Esophagus muscularis mucosa (tissue), 4 donors: Measurements from ENCODE around the gene ADGRA3. TPM values are rescaled to one million over a fixed set of nuclear protein-coding genes. Genes with fewer than 3 reads are reported as not detected.

Source experiments
- DNase-seq: peaks from one replicate; pipeline ENCODE4 v3.0.0-alpha.2; 2017; ENCODE audit errors: extremely low spot score
- H3K27ac ChIP-seq, 4 donors: fragments of 200-600 bp; sonication (generic); replicated peaks in 1 of 4; 1 replicate in 3 of 4; 2 replicates in 1 of 4; pipeline ENCODE4 v1.5.1; 2016 to 2019; ENCODE audit warnings: mild to moderate bottlenecking in 1 of 4
- H3K27me3 ChIP-seq, 4 donors: fragments of 200-600 bp; sonication (generic); one replicate each; pipeline versions ENCODE4 v1.5.1 to v1.6.0; 2016 to 2019
- H3K36me3 ChIP-seq, 4 donors: fragments of 200-600 bp; sonication (generic); one replicate each; pipeline ENCODE4 v1.5.1; 2016 to 2019
- H3K4me1 ChIP-seq, 4 donors: fragments of 200-600 bp; sonication (generic); one replicate each; pipeline ENCODE4 v1.5.1; 2016 to 2019
- H3K4me3 ChIP-seq, 4 donors: fragments of 200-600 bp; sonication (generic); 1 replicate in 2 of 4; 2 replicates in 2 of 4; pipeline ENCODE4 v1.5.1; 2016 to 2019; ENCODE audit warnings: mild to moderate bottlenecking in 4 of 4, moderate library complexity in 1 of 4
- H3K9me3 ChIP-seq, 4 donors: fragments of 200-600 bp; sonication (generic); 1 replicate in 3 of 4; 2 replicates in 1 of 4; pipeline ENCODE4 v1.5.1; 2016 to 2019
- CTCF ChIP-seq, 3 experiments: fragments of 200-600 bp in 2 of 3; fragments of 450-650 bp in 1 of 3; sonication (generic) in 2 of 3; IDR thresholded peaks; one replicate each; pipeline ENCODE4 v1.5.1; 2017 to 2019; ENCODE audit warnings: antibody characterized with exemption in 3 of 3, mild to moderate bottlenecking in 2 of 3, moderate library complexity in 1 of 3
- EP300 ChIP-seq: sonication (generic); formaldehyde crosslinking; IDR thresholded peaks from one replicate; pipeline ENCODE4 v1.6.1; 2017; ENCODE audit warnings: antibody characterized with exemption
- POLR2A ChIP-seq: fragments of 450-650 bp; IDR thresholded peaks from one replicate; pipeline ENCODE4 v1.6.1; 2017; ENCODE audit warnings: antibody characterized with exemption, moderate library complexity, mild to moderate bottlenecking, low read depth
- POLR2AphosphoS5 ChIP-seq, 2 donors: sonication (generic); formaldehyde crosslinking; IDR thresholded peaks; one replicate each; pipeline ENCODE4 v1.6.1; 2017; ENCODE audit warnings: antibody characterized with exemption in 2 of 2
- WGBS: methylation state at CpG from one replicate; pipeline ENCODE4 v1.1.5; 2018; 5-methylcytosine and 5-hydroxymethylcytosine counted together
- intact Hi-C: fragments of 100-400 bp; cut with DNase I; formaldehyde crosslinking; loops from one replicate; pipeline ENCODE4 v1.15.1; 2023
- total RNA-seq, 4 donors: library from RNA; depleted of rRNA; stranded (reverse); fragments of >200 nt; gene quantifications; one replicate each; pipeline versions ENCODE4 v1.1.0 to v1.2.1, GENCODE V29; 2016

The ADGRA3 gene
- total RNA-seq, 4 donors from 2014 or later: 24.9 to 41.0 (median 35.3) TPM

- 88% methylated on average over 4 of the region's 4 CpGs for WGBS
- H3K36me3 ChIP-seq: peaks cover 0 to 16% (median 4%) of the 10 kb centered on the region in 4 donors
Observed at GRCh38 chr4:22428441-22428840, 87.4 kb downstream of the ADGRA3 start.

DNA sequence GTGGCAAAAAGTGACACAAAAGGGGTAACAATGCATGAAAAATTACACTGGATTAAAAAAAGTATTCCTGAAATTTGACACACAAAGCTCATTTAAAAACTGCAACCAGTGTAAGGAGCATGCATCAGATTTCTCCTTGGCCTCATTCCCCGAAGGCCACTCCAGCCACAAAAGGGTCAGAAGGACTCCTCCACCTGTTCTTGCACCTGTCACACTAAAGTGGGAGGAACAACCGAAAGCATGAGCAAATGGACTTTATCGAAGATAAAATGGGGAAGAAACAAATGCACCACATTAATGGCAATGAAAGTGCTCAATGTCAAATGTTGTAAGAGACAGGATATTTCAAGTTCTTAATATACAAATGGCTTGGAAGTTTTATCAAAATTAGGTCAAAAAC, 88.2 kb downstream of the ADGRA3 start:
- TF ChIP-seq POLR2A: no peak
- TF ChIP-seq POLR2AphosphoS5 (IDR thresholded peaks at IDR 0.05): no peak
- TF ChIP-seq EP300: no peak
- no peak for TF ChIP-seq CTCF (IDR thresholded peaks at IDR 0.05)
- Histone ChIP-seq H3K36me3 (peaks cover 0 to 21% (median 4%) of the 10 kb centered on the region in 4 donors), H3K4me1 (no peaks in the 10 kb centered on the region), H3K4me3 (no peak overlapping the region), H3K27me3 (no peaks in the 10 kb centered on the region), H3K9me3 (no peaks in the 10 kb centered on the region), H3K27ac (no peak overlapping the region)
- 79% methylated on average over 3 of the region's 3 CpGs for WGBS
- intact Hi-C loops: no loop called here
- no peak for DNase-seq

More at GRCh38 chr4:22428441-22428840, 87.4 kb downstream of the ADGRA3 start:
- no peaks in the 10 kb centered on the region for H3K27me3 ChIP-seq
- no peak for DNase-seq
- no peak overlapping the region for H3K27ac ChIP-seq
- no peak overlapping the region for H3K4me3 ChIP-seq
- H3K9me3 ChIP-seq: no peaks in the 10 kb centered on the region
- H3K4me1 ChIP-seq: no peaks in the 10 kb centered on the region
- TF ChIP-seq POLR2AphosphoS5 (IDR thresholded peaks at IDR 0.05): no peak
- no peak for TF ChIP-seq POLR2A
- no peak for TF ChIP-seq CTCF (IDR thresholded peaks at IDR 0.05)
- no peak for TF ChIP-seq EP300
- intact Hi-C loops: no loop called here

GRCh38 chr4:22420291-22420690, 95.6 kb downstream of the ADGRA3 start:
- no peak for DNase-seq
- TF ChIP-seq POLR2A: no peak
- TF ChIP-seq POLR2AphosphoS5 (IDR thresholded peaks at IDR 0.05): no peak
- TF ChIP-seq EP300: no peak
- no peak for TF ChIP-seq CTCF (IDR thresholded peaks at IDR 0.05)

DNA sequence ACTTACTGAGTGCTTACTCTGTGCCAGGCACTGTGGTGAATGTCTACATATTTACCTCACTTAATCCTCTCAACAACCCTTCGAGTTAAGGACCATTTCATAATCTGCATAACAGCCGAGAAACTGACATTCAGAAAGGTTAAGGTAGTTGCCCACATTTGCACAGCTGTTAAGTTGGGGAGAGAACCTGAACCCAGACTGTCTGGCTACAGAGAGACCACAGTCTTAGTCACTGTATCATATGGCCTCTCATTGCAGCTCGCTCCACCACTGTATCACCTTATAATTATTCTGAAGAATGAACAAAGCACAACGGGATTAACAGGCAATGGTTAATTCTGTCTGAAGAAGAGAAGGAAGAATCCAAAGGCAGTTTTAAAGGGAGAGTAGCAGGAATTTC, 98.5 kb downstream of the ADGRA3 start:
- Histone ChIP-seq H3K36me3 (peaks cover 0 to 23% (median 6%) of the 10 kb centered on the region in 4 donors), H3K4me3 (no peak overlapping the region), H3K9me3 (no peaks in the 10 kb centered on the region), H3K27ac (no peak overlapping the region), H3K4me1 (no peaks in the 10 kb centered on the region), H3K27me3 (no peaks in the 10 kb centered on the region)
- no peak for TF ChIP-seq POLR2A
- TF ChIP-seq CTCF (IDR thresholded peaks at IDR 0.05): no peak
- TF ChIP-seq POLR2AphosphoS5 (IDR thresholded peaks at IDR 0.05): no peak
- TF ChIP-seq EP300: no peak
- DNase-seq: no peak
- 79% methylated on average over 4 of the region's 4 CpGs for WGBS
- intact Hi-C loops: no loop called here

More at GRCh38 chr4:22420291-22420690, 95.6 kb downstream of the ADGRA3 start:
- Histone ChIP-seq H3K27ac (no peak overlapping the region), H3K9me3 (no peaks in the 10 kb centered on the region), H3K27me3 (no peaks in the 10 kb centered on the region), H3K4me1 (no peaks in the 10 kb centered on the region), H3K4me3 (no peak overlapping the region), H3K36me3 (peaks cover 0 to 26% (median 9%) of the 10 kb centered on the region in 4 donors)
- WGBS: 97% methylated on average over 1 of the region's 1 CpG
- intact Hi-C loops: no loop called here

DNA sequence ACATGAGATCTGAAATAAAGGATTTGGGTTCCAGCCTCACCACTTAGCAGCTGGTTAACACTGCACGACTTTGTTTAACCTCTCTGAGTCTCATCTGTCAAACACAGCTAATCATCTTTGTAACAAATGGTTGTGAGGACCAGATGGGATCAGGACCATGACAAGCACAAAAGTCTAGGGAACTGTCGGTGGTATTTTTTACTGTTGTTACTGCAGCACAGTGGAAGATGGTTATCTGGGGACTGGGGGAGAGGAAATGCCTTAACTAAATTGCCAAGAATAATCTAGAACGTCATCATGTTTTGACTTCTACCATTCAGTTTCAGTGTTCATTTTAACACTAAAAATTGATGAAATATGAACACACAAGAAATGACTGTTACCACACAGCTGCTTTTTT, 99.5 kb downstream of the ADGRA3 start:
- no peaks in the 10 kb centered on the region for H3K9me3 ChIP-seq
- intact Hi-C loops: no loop called here
- peaks cover 0 to 23% (median 6%) of the 10 kb centered on the region in 4 donors for H3K36me3 ChIP-seq
- TF ChIP-seq POLR2A (no peak), CTCF (IDR thresholded peaks at IDR 0.05) (no peak), POLR2AphosphoS5 (IDR thresholded peaks at IDR 0.05) (no peak), EP300 (no peak)
- 36% methylated on average over 3 of the region's 3 CpGs for WGBS
- no peak overlapping the region for H3K4me3 ChIP-seq
- no peak for DNase-seq
- no peaks in the 10 kb centered on the region for H3K27me3 ChIP-seq
- no peak overlapping the region for H3K27ac ChIP-seq
- no peaks in the 10 kb centered on the region for H3K4me1 ChIP-seq
